GM18508 (cell line): ENCODE results near the gene TMC4.

Source experiments
- ATAC-seq: cut with Tn5 transposase; IDR thresholded peaks from one replicate; pipeline ENCODE4 v1.9.1; 2021; ENCODE audit warnings: moderate number of reproducible peaks; ENCODE audit not compliant: insufficient read depth, unreplicated experiment

Gene TMC4

GRCh38 chr19:54156953-54157352, 16.0 kb downstream of the TMC4 start:
- no peak for ATAC-seq

- no peak for ATAC-seq
Measured at GRCh38 chr19:54156490-54156889, 16.5 kb downstream of the TMC4 start.

DNA sequence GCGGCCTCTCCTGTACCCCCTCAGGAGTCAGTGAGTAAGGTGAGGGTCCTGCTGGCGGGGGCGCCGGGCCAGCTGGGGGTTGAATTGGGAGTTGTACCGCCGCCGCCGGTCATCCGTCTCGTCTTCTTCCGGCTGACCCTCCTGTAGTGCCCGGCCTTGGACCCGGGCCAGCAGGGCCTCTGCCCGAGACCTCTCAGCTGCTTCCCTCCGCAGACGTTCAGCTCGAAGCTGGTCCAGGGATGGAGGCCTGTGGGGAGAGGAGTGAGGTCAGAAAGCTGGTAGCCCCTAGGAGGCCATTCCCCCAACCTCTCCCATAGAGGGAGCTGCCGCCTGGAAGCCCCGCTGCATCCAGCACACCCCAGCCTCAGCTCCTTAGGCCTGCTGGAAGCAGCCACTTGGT, 17.3 kb downstream of the TMC4 start:
- no peak for ATAC-seq

DNA sequence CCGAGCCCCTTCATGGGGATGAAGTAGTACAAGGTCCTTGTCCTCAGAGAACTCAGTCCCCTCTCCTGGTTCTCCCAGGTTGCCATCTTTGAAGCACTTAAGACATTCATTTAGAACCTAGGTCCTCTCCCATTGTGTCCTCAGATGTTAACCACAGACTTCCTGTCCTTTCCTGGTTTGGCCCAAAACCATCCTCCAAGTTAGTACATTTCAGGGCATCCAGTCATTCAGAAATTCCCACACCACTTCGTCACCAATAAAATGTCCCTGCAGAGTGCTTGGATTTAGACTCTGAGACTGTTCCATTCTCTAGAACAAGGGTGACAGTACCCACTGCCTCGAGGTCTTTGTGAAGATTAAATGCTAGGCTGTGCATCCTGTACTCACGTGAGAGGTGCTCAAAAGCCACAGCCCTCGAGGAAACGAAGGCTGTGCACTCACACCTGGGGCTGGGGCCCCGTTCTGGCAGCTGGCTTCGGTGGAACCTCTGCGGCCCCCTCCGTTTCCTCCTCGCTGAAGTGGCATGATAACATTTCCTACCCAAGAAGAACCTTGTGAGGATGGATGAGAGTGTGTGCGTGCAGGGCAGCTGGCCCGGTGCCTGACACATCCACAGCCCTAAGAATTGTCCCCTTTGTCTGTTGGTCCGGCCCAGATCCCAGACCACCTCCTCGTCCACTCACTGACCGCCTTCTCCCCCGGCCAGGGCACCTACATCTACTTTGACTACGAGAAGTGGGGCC, 18.2 kb downstream of the TMC4 start:
- no peak for ATAC-seq

DNA sequence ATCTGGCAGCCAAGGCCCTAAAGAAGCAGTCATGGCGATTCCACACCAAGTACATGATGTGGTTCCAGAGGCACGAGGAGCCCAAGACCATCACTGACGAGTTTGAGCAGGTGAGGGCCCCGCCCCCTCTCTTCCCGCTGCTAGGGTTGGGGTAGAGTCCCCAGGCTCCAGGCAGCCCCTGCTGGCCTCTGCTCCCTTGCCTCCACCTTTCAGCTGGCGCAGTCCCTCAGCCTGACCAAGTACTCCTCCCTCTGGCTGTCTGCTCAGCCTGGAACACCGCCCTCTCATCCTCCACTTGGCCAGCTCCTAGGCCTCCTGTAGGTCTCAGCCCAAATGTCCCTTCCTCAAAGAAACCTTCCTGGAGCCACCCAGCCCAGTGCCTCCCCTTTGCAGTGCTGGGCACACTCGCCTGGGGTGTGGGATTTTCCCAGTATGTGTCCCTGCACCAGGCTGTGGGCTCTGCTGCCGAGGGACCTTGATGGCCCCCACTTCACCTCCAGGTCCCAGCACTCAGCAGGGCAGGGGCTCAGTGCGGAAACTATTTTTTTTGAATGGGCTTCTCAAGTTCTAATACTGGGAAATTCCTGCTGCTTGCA, 19.1 kb downstream of the TMC4 start:
- ATAC-seq, result no peak

DNA sequence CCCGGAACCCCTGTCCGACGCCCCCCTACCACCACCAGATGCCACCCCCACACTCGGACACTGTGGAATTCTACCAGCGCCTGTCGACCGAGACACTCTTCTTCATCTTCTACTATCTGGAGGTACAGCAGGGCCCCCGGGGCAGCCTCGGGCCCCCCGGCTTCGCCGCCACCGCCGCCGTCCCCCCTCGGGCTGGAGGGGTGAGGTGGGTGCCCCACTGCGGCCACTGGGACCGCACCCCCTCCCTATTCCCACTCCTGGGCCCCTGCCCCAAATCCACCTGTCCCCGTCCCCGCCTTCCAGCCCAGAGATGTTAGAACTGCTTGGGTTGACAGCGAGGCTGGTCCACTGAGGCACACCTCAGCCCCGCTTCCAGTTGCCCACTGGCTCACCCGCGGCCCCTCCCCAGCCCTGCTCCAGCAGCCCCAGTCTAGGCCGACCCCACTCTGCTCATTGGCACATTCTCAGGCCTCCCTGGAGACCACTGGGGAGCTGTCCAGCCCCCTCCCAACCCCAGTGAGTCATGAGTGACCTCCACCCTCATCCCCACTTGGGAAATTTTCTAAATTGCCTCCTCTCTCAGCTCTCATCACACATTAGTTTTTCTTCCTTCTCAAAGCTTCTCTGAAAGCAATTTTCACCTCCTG, 20.0 kb downstream of the TMC4 start:
- no peak for ATAC-seq

DNA sequence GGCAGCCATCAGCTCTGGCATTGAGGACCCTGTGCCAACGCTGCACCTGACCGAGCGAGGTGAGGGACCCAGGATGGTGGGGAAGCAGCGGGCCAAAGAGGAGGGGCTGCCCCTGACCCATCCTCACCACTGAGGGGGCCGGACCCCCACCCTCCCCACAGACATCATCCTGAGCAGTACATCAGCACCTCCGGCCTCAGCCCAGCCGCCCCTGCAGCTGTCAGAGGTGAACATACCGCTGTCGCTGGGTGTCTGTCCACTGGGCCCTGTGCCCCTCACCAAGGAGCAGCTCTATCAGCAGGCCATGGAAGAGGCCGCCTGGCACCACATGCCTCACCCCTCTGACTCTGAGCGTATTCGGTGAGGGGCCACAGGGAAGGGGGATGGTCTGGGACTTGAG, 20.7 kb downstream of the TMC4 start:
- ATAC-seq, result no peak

GRCh38 chr19:54151362-54152035, 21.5 kb downstream of the TMC4 start:
- no peak for ATAC-seq

GRCh38 chr19:54149021-54149812, 23.7 kb downstream of the TMC4 start:
- ATAC-seq, result no peak

DNA sequence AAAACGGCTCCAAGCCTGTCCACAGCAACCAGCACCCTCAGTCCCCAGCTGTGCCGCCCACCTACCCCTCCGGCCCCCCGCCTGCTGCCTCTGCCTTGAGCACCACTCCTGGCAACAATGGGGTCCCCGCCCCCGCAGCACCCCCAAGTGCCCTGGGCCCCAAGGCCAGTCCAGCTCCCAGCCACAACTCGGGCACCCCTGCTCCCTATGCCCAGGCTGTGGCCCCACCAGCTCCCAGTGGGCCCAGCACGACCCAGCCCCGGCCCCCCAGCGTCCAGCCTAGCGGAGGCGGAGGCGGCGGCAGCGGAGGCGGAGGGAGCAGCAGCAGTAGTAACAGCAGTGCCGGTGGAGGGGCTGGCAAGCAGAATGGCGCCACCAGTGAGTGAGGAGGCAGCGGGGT, 24.8 kb downstream of the TMC4 start:
- no peak for ATAC-seq

DNA sequence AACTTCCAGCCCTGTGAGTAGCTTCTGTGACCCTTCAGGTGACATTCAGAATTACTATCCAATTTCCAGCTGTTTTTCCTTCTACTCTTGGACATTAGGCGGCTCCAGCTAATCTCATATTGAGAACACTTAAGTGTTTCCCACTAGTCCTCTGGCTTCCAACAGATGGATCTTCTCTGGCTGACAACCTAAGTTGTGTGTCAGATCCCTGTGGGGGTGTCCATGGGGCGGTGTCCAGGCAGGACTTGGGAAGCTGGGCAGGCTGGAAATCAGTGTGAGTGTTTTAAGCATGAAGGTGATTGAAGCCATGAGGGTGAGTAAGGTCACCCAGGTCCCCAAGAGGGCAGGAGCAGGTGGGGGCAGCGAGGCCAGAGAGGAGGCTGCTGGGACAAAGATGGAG, 25.3 kb downstream of the TMC4 start:
- ATAC-seq, result no peak

- no peak for ATAC-seq
Measured at GRCh38 chr19:54145541-54146158, 27.3 kb downstream of the TMC4 start.

DNA sequence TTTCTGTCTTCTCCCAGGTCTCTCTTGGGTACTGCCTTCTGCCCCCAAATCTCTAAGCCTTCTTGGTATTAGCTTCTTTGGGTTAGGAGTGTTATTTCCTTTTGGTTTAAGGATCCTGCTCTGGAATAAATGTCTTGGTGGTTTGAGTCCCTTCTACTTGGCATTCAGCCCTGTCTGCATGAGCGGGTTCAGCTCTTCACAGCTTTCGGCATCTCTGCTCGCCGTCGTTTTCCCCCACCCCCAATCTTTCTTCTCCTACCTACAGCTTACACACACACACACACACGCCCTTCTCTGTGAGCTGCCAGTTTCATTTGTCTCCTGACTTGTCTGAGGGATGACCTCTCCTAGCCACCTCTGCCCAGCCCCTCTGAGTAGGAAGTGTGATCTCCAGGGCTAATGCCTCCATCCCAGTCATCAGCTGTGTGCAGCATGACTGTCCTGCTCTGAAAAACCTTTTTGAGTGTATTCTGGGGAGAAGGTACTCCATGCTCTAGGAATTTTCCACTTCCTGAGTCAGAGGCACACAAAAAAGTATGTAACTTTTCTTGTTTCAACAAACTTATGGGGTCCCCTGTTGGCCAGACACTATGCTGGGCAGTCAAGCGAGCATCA, 30.7 kb downstream of the TMC4 start:
- ATAC-seq, result no peak

DNA sequence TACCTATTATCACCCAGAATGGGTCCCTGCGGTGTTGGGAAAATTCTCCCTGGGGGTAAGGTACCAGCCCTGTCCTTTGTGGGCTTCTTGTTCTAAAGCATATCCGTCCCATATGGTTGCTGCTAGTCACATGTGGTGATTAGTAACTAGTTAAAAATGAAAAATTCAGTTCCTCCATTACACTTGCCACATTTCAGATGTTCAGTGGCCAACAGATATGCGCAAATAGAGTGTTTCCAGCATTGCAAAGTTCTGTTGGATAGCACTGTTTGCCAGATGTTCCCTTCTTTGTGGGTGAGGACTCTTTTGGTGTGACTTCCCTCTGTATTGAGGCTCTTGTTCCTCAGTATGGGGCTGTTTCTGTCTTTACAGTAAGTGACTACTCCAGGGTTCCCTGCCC, 31.6 kb downstream of the TMC4 start:
- no peak for ATAC-seq

- ATAC-seq, result no peak
Measured at GRCh38 chr19:54138489-54139256, 34.3 kb downstream of the TMC4 start.

DNA sequence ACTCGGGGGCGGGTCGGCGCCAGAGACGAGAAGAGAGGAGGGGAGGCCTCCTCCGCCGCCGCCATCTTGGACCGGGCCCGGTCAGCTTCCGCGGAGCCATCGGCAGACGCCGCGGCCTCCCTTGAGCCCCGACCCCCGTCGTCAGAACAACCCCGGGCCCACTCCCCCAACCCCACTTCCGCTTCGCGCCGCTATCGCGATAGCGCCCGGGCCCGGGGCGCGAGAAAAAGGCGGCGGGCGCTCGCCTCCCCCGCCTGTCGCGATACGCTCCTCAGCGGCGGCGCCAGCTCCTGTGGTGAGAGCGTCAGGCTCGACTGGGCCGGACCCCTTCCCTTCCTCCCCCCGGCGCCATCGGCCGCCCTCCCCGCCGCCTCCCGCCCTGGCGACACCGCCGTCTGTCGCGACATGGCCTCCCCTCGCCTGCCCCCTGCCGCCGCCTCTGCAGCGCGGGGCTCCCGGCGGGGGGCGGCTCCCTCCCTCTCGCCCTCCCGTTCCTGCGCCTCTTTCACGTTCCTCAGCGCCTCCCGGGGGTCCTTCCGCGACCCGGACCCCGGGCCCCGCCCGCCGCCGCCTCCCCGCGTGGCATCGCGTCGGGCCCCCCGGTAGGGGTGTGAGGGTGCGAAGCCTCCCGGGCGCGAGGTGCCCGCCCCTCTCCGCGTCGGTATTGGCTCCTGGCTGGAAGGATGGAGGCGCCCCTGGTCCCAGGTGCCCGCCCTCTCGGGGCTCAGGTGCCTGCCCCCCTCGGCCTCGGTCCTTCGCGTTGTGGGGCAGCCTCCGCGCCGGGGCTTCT, 35.1 kb downstream of the TMC4 start, which contains the start of gene CNOT3:
CNOT3 (plus strand) TSS at position 64 of the 790 bp plus-strand sequence. CDS start 5,217 bp downstream, outside the sequence.
- ATAC-seq, result no peak

DNA sequence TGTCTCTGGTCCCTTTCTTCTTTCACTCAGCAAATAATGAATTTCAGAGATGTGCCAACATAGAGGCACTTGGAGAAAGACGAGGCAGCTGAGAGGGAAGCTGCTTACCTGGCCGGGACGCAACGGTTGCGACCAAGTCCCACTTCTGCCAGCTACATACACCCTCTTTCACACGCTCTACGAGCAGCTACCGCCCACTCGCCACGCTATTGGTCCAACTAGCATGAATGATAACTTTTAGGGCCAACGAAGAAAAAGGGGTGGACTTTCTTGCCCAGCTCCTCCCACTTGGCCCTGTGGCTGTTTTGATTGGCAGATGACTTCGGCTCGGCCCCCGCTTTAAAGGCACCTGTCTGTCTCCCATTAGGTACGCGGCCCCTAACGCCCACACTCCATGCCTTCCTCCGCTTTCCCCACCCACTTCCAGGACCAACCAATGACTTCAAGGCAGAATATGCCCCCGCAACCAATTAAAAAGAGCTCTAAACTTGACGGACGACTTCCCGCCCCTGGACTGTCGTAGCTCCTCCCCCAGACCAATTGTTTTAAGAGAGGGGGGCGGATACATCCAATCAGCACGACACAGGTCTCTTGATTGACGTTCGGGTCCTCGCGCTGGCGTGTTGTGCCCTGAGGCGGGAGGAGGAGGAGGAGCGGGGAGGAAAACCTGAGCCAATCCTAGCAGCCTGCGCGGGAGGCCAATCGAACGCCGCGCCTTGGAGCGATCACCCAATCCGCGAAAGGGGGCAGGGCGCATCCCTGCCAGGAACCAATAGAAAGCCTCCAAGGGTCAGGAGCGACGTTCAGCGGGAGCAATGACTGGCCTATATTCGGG, 35.9 kb downstream of the TMC4 start:
- ATAC-seq, result peak; percentile 68
